GM21825 (cell line): ENCODE measurements around the gene TMEM106C.

Experiments
- ATAC-seq: cut with Tn5 transposase; IDR thresholded peaks from one replicate; pipeline ENCODE4 v1.9.1; 2021; ENCODE audit warnings: mild to moderate bottlenecking, moderate library complexity; ENCODE audit not compliant: unreplicated experiment

Gene TMEM106C

GRCh38 chr12:47992776-47993175 lies 29.4 kb downstream of the TMEM106C start:
- no peak for ATAC-seq

- ATAC-seq = no peak
Observed at GRCh38 chr12:47993491-47993890, 30.1 kb downstream of the TMEM106C start.

- no peak for ATAC-seq
Observed at GRCh38 chr12:47995981-47996401, 32.6 kb downstream of the TMEM106C start.

GRCh38 chr12:47997321-47997720 lies 33.9 kb downstream of the TMEM106C start:
- no peak for ATAC-seq

- no peak for ATAC-seq
Observed at GRCh38 chr12:47999816-48000215, 36.4 kb downstream of the TMEM106C start.

GRCh38 chr12:48000878-48001504 lies 37.6 kb downstream of the TMEM106C start:
- no peak for ATAC-seq

GRCh38 chr12:48001505-48002413 lies 38.4 kb downstream of the TMEM106C start:
- no peak for ATAC-seq

- ATAC-seq = no peak
Observed at GRCh38 chr12:48002414-48002730, 39.0 kb downstream of the TMEM106C start.

GRCh38 chr12:48002773-48003218 lies 39.4 kb downstream of the TMEM106C start:
- ATAC-seq = no peak

- no peak for ATAC-seq
Observed at GRCh38 chr12:48003226-48004052, 40.0 kb downstream of the TMEM106C start.

- ATAC-seq = no peak
Observed at GRCh38 chr12:48004053-48004941, 40.9 kb downstream of the TMEM106C start, which contains the start of gene COL2A1. COL2A1 (minus strand) TSS chr12:48004476; CDS start chr12:48004321, 155 bp downstream.

GRCh38 chr12:48005001-48005749 lies 41.8 kb downstream of the TMEM106C start:
- no peak for ATAC-seq

- ATAC-seq = no peak
Observed at GRCh38 chr12:48005750-48006021, 42.3 kb downstream of the TMEM106C start.

GRCh38 chr12:48007206-48007605 lies 43.8 kb downstream of the TMEM106C start:
- no peak for ATAC-seq

- ATAC-seq = no peak
Observed at GRCh38 chr12:48008349-48008748, 45.0 kb downstream of the TMEM106C start.

GRCh38 chr12:48008950-48009349 lies 45.6 kb downstream of the TMEM106C start:
- no peak for ATAC-seq

GRCh38 chr12:48009471-48009870 lies 46.1 kb downstream of the TMEM106C start:
- ATAC-seq = no peak

GRCh38 chr12:48010366-48010970 lies 47.1 kb downstream of the TMEM106C start:
- no peak for ATAC-seq

GRCh38 chr12:48012070-48012469 lies 48.7 kb downstream of the TMEM106C start:
- ATAC-seq = no peak
